Kidney epithelial cell (primary cell): ENCODE data around the gene CBLN3. TPM values are rescaled to one million over a fixed set of nuclear protein-coding genes. Genes with fewer than 3 reads are reported as not detected.

Experiments
- DNase-seq: peaks from one replicate; pipeline ENCODE4 v3.0.0-alpha.2; 2010; ENCODE audit warnings: low read depth
- H3K27me3 ChIP-seq: 2 replicates; pipeline ENCODE4 v1.6.0; 2011; ENCODE audit warnings: low read length; ENCODE audit not compliant: control insufficient read depth, insufficient read depth
- H3K36me3 ChIP-seq: 2 replicates; pipeline ENCODE4 v1.5.1; 2011; ENCODE audit warnings: low read length; ENCODE audit not compliant: control insufficient read depth, insufficient read depth
- H3K4me3 ChIP-seq: 2 replicates; pipeline ENCODE4 v1.5.1; 2011; ENCODE audit warnings: low read depth, mild to moderate bottlenecking, control low read depth, low read length
- total RNA-seq: library from RNA; depleted of rRNA; stranded (reverse); fragments of >200 nt; gene quantifications from 2 replicates; pipeline ENCODE4 v1.2.3, GENCODE V29; 2015
- TF ChIP-seq, protein P1 (sequence below): IDR thresholded peaks from 2 replicates; pipeline ENCODE4 v1.5.1; 2011; ENCODE audit warnings: mild to moderate bottlenecking, moderate library complexity, low read length, control low read depth, inconsistent platforms; ENCODE audit not compliant: insufficient read depth, poor library complexity, severe bottlenecking

Gene CBLN3
- total RNA-seq, 1 donor from 2014 or later: 0.88 TPM

DNA sequence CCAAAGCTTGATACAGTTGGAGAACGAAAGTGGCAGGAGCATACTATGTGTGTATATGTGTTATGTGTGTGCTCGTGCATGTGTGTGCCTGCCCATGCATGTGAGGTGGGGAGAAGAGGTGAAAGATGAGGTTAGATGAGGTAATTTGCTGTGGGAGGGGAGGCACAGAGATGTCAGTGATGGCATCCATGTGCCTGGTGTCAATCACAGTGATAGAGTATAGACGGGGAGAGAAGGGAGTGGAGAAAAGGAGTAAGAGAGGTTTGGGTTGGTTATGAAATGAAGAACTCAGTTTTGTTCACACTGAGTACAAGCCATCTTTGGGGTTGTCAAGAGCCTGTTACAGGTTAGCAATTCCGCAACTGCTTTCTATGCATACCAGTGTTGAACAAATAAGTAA is 45.3 kb downstream of the CBLN3 start:
- no peaks in the 10 kb centered on the region for H3K36me3 ChIP-seq
- DNase-seq: no peak
- no peak overlapping the region for H3K4me3 ChIP-seq
- peaks cover 2% of the 10 kb centered on the region for H3K27me3 ChIP-seq
- TF ChIP-seq, protein P1, sequence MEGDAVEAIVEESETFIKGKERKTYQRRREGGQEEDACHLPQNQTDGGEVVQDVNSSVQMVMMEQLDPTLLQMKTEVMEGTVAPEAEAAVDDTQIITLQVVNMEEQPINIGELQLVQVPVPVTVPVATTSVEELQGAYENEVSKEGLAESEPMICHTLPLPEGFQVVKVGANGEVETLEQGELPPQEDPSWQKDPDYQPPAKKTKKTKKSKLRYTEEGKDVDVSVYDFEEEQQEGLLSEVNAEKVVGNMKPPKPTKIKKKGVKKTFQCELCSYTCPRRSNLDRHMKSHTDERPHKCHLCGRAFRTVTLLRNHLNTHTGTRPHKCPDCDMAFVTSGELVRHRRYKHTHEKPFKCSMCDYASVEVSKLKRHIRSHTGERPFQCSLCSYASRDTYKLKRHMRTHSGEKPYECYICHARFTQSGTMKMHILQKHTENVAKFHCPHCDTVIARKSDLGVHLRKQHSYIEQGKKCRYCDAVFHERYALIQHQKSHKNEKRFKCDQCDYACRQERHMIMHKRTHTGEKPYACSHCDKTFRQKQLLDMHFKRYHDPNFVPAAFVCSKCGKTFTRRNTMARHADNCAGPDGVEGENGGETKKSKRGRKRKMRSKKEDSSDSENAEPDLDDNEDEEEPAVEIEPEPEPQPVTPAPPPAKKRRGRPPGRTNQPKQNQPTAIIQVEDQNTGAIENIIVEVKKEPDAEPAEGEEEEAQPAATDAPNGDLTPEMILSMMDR: no peak

GRCh38 chr14:24382064-24382371 is 47.5 kb downstream of the CBLN3 start:
- H3K4me3 ChIP-seq: no peak overlapping the region
- no peak for DNase-seq
- H3K27me3 ChIP-seq: peaks cover 2% of the 10 kb centered on the region
- TF ChIP-seq, protein P1: no peak
- H3K36me3 ChIP-seq: no peaks in the 10 kb centered on the region

- no peaks in the 10 kb centered on the region for H3K36me3 ChIP-seq
- no peak for DNase-seq
- TF ChIP-seq, protein P1: no peak
- H3K27me3 ChIP-seq: peaks cover 2% of the 10 kb centered on the region
- H3K4me3 ChIP-seq: no peak overlapping the region
Observed at GRCh38 chr14:24381363-24382063, 48.0 kb downstream of the CBLN3 start.

DNA sequence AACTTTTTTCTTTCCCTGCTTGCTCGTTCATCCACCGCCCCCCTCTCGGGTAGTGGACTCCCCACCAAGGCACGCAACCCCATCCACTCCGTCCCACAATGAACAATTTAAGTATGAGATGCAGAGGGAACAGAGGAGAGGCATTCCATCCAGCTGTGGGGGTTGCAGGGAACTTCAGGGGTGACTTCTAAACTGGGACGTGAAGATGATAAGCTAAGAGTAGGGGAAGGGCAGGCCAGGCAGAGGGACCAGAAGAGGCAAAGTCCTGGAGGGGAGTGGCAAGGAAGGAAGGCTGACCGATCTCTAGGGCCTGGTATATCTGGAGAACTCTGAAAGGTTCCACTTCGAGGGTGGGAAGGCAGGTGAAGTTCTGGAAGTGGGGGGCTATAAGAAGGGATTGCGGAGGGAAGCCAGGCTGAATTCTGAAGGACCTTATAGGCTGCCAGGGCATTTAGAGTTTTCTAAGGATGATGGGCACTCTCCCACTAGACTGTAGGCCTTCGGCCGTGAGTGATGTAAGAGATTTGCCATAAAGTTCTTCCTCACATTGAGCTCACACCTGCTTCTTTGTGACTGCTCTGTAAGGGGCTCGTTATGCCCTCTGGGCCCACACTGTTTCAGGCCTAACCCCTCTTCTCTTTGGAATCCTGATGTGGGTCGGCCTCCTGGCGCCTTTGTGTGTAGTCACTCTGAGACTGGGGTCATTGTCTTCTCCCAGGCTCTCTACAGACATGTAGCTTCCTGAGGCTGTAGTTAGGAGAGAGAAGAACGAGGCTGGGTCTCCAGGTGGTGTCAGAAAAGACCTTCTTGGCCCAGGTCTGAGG is 49.3 kb downstream of the CBLN3 start:
- TF ChIP-seq, protein P1: no peak
- no peaks in the 10 kb centered on the region for H3K36me3 ChIP-seq
- peaks cover 2% of the 10 kb centered on the region for H3K27me3 ChIP-seq
- DNase-seq: no peak
- H3K4me3 ChIP-seq: no peak overlapping the region

- no peaks in the 10 kb centered on the region for H3K36me3 ChIP-seq
- no peak overlapping the region for H3K4me3 ChIP-seq
- H3K27me3 ChIP-seq: peaks cover 2% of the 10 kb centered on the region
- no peak for DNase-seq
- TF ChIP-seq, protein P1: no peak
Observed at GRCh38 chr14:24378981-24379906, 50.2 kb downstream of the CBLN3 start.
